Measurements from ENCODE around the gene NMNAT2.

DNA sequence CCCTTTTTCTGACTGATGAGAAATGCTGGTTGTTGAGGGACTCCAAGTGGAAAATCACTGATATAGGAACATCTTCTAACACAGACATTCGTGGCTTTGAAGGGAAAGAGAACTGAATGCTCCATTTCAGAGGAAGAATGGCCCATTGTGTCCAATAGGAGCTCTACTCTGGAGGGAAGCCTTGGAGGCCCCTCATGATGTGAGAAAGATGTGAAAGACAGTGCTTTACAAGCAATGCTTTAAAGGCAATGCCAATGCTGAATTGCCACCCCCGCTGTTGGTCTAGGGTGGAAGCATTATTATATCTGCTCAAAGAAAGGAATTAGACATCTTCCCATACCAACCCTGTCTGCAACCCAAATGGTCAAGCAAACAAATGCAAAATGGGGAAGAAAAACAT is 13.7 kb downstream of the NMNAT2 start:
- TF ChIP-seq, protein P1, sequence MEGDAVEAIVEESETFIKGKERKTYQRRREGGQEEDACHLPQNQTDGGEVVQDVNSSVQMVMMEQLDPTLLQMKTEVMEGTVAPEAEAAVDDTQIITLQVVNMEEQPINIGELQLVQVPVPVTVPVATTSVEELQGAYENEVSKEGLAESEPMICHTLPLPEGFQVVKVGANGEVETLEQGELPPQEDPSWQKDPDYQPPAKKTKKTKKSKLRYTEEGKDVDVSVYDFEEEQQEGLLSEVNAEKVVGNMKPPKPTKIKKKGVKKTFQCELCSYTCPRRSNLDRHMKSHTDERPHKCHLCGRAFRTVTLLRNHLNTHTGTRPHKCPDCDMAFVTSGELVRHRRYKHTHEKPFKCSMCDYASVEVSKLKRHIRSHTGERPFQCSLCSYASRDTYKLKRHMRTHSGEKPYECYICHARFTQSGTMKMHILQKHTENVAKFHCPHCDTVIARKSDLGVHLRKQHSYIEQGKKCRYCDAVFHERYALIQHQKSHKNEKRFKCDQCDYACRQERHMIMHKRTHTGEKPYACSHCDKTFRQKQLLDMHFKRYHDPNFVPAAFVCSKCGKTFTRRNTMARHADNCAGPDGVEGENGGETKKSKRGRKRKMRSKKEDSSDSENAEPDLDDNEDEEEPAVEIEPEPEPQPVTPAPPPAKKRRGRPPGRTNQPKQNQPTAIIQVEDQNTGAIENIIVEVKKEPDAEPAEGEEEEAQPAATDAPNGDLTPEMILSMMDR (IDR thresholded peaks at IDR 0.05 in 2 of 3, conservative IDR thresholded peaks at IDR 0.05 in 1 of 3; ENCODE audit: borderline replicate concordance in 1 of 3, insufficient read depth in 1 of 3, low read depth in 2 of 3, low read length in 2 of 3) = no peak
- TF ChIP-seq POLR2A (IDR thresholded peaks at IDR 0.05; ENCODE audit: borderline replicate concordance, extremely low read depth, insufficient read depth, insufficient read length) (no peak), RAD21 (IDR thresholded peaks at IDR 0.05; ENCODE audit: low read depth) (no peak), SP1 (IDR thresholded peaks at IDR 0.05; ENCODE audit: low read depth) (no peak), EZH2 (IDR thresholded peaks at IDR 0.05) (no peak), ZNF274 (IDR thresholded peaks at IDR 0.05; ENCODE audit: low read depth, low read length) (no peak), REST (IDR thresholded peaks at IDR 0.05; ENCODE audit: low read depth) (no peak), SIN3A (IDR thresholded peaks at IDR 0.05; ENCODE audit: low read depth) (no peak), SRF (IDR thresholded peaks at IDR 0.05; ENCODE audit: low read depth) (no peak)

Measured in HCT116 (cell line).